OCI-LY7 (cell line): ENCODE measurements around the gene LPIN1.

ENCODE experiments used
- EZH2phosphoT487 ChIP-seq: fragments of 200-600 bp; sonication (generic); IDR thresholded peaks from 2 replicates; pipeline ENCODE4 v1.6.1; 2018; ENCODE audit warnings: low read depth, borderline replicate concordance, mild to moderate bottlenecking, mixed run types, antibody characterized with exemption, low read length, moderate library complexity, mixed read lengths
- TF ChIP-seq, protein P1 (sequence below): fragments of 200-600 bp; sonication (generic); conservative IDR thresholded peaks from 2 replicates; pipeline ENCODE4 v1.5.1; 2014; ENCODE audit warnings: mild to moderate bottlenecking, antibody characterized with exemption, low read length, moderate library complexity, mixed read lengths

DNA sequence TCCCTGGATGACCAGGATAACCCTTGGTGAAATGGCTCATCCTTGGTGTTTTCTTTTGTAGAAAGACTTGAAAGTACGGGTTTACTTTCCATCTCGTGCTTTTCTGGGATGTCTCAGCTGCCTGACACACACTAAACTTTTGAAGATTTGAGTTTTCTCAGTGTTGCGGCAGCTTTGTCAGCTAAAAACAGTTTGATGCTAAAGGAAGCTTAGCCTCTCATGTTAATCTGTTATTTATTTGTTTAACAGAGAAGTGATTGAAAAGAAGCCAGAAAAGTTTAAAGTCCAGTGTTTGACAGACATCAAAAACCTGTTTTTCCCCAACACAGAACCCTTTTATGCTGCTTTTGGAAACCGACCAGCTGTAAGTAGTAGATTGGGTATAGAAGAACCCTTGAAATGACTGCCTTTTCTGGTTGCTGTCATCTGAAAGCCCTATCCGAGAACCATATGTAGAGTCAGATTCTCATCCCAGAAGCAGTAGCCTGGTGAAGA is 72.8 kb downstream of the LPIN1 start:
- TF ChIP-seq, protein P1, sequence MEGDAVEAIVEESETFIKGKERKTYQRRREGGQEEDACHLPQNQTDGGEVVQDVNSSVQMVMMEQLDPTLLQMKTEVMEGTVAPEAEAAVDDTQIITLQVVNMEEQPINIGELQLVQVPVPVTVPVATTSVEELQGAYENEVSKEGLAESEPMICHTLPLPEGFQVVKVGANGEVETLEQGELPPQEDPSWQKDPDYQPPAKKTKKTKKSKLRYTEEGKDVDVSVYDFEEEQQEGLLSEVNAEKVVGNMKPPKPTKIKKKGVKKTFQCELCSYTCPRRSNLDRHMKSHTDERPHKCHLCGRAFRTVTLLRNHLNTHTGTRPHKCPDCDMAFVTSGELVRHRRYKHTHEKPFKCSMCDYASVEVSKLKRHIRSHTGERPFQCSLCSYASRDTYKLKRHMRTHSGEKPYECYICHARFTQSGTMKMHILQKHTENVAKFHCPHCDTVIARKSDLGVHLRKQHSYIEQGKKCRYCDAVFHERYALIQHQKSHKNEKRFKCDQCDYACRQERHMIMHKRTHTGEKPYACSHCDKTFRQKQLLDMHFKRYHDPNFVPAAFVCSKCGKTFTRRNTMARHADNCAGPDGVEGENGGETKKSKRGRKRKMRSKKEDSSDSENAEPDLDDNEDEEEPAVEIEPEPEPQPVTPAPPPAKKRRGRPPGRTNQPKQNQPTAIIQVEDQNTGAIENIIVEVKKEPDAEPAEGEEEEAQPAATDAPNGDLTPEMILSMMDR, result no peak
- no peak for TF ChIP-seq EZH2phosphoT487
